Body of pancreas (tissue), 4 donors: ENCODE measurements around the gene CHRDL1. TPM values are rescaled to one million over a fixed set of nuclear protein-coding genes. Genes with fewer than 3 reads are reported as not detected.

ENCODE experiments used
- ATAC-seq: fragments of 150-250 bp; one replicate; pipeline ENCODE4 v1.9.1; 2016
- DNase-seq, 4 donors: peaks; one replicate each; pipeline ENCODE4 v3.0.0-alpha.2; 2019
- H3K27ac ChIP-seq, 4 donors: fragments of 200-600 bp; sonication (generic); 1 replicate in 3 of 4; 2 replicates in 1 of 4; pipeline versions ENCODE4 v1.5.1 to v1.6.1; 2016 to 2019; ENCODE audit warnings: mild to moderate bottlenecking in 1 of 4, mixed read lengths in 1 of 4, moderate library complexity in 1 of 4
- H3K27me3 ChIP-seq, 2 donors: fragments of 200-600 bp; sonication (generic); one replicate each; pipeline ENCODE4 v1.6.0; 2016; ENCODE audit warnings: mild to moderate bottlenecking in 1 of 2
- H3K36me3 ChIP-seq, 2 donors: fragments of 200-600 bp; sonication (generic); replicated peaks in 1 of 2; 2 replicates each; pipeline ENCODE4 v1.5.1; 2016; ENCODE audit warnings: low read depth in 2 of 2; ENCODE audit not compliant: insufficient read depth in 1 of 2
- H3K4me1 ChIP-seq: fragments of 200-600 bp; sonication (generic); one replicate; pipeline ENCODE4 v1.6.0; 2016
- H3K4me3 ChIP-seq, 2 donors: fragments of 200-600 bp; sonication (generic); 1 replicate in 1 of 2; 2 replicates in 1 of 2; pipeline ENCODE4 v1.5.1; 2016 to 2019
- H3K9me3 ChIP-seq, 3 donors: fragments of 200-600 bp; sonication (generic); 1 replicate in 2 of 3; 2 replicates in 1 of 3; pipeline ENCODE4 v1.5.1; 2016
- POLR2A ChIP-seq, 3 donors: fragments of 450-650 bp; IDR thresholded peaks; one replicate each; pipeline ENCODE4 v1.6.1; 2016; ENCODE audit warnings: antibody characterized with exemption in 3 of 3, mild to moderate bottlenecking in 2 of 3
- WGBS, 2 donors: methylation state at CpG; one replicate each; pipeline ENCODE4 v1.1.5; 2017; 5-methylcytosine and 5-hydroxymethylcytosine counted together
- intact Hi-C: fragments of 100-400 bp; cut with DNase I; formaldehyde crosslinking; loops from one replicate; pipeline ENCODE4 v1.15.1; 2023
- total RNA-seq, 2 donors: library from RNA; depleted of rRNA; stranded (reverse); fragments of >200 nt; gene quantifications; one replicate each; pipeline ENCODE4 v1.1.0, GENCODE V29; 2016
- TF ChIP-seq, protein P1 (sequence below), 7 experiments: fragments of 450-650 bp in 4 of 7; fragments of 200-600 bp in 3 of 7; sonication (generic) in 3 of 7; IDR thresholded peaks; one replicate each; pipeline ENCODE4 v1.5.1; 2016 to 2019; ENCODE audit warnings: antibody characterized with exemption in 7 of 7

CHRDL1 gene
- total RNA-seq, 2 donors from 2014 or later: 13.0 to 16.5 TPM

DNA sequence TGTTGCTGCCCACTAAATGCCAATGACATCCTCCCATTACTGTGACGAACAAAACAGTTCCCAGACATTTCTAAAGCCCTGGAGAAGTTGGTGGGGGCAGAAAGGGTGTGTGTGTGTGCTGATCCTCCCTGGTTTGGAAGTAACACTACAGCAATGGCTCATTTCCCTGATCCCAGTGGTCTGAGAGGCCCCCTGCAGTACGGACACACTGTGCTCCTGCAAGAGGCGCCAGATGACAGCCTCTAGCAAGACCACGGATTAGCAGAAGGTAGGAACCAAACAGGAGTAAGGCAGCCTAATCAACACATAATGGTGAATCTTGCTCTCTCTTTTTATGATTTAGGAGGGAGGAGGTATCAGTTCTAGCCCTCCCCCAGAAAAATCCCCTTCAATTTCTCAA is 49.6 kb downstream of the CHRDL1 start:
- no peaks in the 10 kb centered on the region for H3K9me3 ChIP-seq
- ATAC-seq: no peak
- H3K4me1 ChIP-seq: no peaks in the 10 kb centered on the region
- intact Hi-C loops: no loop called here
- no peak overlapping the region for H3K4me3 ChIP-seq
- 76 to 77% methylated on average over 2 to 4 of the region's 4 CpGs for WGBS, 2 donors
- no peak for DNase-seq
- H3K36me3 ChIP-seq: no peaks in the 10 kb centered on the region
- no peaks in the 10 kb centered on the region for H3K27me3 ChIP-seq
- H3K27ac ChIP-seq: no peak overlapping the region
- TF ChIP-seq, protein P1, sequence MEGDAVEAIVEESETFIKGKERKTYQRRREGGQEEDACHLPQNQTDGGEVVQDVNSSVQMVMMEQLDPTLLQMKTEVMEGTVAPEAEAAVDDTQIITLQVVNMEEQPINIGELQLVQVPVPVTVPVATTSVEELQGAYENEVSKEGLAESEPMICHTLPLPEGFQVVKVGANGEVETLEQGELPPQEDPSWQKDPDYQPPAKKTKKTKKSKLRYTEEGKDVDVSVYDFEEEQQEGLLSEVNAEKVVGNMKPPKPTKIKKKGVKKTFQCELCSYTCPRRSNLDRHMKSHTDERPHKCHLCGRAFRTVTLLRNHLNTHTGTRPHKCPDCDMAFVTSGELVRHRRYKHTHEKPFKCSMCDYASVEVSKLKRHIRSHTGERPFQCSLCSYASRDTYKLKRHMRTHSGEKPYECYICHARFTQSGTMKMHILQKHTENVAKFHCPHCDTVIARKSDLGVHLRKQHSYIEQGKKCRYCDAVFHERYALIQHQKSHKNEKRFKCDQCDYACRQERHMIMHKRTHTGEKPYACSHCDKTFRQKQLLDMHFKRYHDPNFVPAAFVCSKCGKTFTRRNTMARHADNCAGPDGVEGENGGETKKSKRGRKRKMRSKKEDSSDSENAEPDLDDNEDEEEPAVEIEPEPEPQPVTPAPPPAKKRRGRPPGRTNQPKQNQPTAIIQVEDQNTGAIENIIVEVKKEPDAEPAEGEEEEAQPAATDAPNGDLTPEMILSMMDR (IDR thresholded peaks at IDR 0.05): no peak
- no peak for TF ChIP-seq POLR2A (IDR thresholded peaks at IDR 0.05)

DNA sequence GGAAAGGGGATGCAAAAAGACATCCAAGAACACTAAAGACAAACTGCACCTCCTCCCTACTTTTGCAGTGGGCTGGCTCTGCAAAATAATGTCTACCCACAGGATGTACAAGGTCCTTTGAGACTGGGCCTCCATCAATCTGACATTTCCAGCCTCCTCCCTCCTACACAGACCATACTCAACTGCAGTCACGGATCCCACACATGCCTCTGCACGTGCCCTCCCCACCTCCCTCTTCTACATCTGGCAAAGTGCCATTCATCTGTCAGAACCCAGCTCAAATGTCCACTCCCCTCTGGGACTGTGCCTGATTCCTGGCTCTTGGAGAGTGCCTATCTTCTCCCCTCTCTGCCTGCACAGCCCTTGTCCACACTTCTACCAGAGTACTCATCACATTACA is 50.3 kb downstream of the CHRDL1 start:
- Histone ChIP-seq H3K9me3 (no peaks in the 10 kb centered on the region), H3K4me3 (no peak overlapping the region), H3K27ac (no peak overlapping the region), H3K36me3 (no peaks in the 10 kb centered on the region), H3K27me3 (no peaks in the 10 kb centered on the region), H3K4me1 (no peaks in the 10 kb centered on the region)
- WGBS, 2 donors: 38 to 45% methylated on average over 2 of the region's 2 CpGs
- no peak for ATAC-seq
- TF ChIP-seq, protein P1 (IDR thresholded peaks at IDR 0.05): no peak
- TF ChIP-seq POLR2A (IDR thresholded peaks at IDR 0.05): no peak
- intact Hi-C loops: no loop called here
- no peak for DNase-seq

DNA sequence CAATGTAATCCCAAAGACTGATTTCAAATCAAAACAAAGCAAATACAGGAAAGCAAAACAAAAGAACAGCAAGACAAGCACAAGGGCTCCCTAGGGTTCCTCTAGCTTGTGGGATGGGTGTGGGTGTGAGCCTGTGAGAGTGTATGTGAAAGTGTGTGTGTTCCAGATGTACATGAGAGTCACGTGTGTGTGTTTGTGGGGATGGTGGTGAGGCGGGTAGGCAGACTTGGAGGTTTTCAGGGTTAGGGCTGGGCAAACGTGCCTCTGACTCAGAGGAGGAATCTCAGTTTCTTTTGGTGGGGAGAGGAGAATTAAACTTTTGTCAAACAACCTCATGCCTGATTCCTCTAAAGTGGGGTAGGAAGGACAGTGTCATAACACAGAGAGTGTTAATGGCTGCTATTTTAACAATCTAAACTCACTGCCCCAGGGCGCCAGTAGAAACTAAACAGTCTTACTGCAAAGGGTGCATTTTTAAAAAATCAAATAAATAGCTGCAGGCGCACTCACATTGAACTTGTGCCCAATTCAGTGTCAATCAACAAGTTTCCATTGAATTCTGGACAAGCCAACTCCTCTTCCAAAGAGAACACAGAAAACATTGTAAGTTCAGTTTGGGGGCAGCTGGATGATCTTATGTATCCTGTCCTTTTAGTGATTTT is 51.8 kb downstream of the CHRDL1 start:
- ATAC-seq (no peak), DNase-seq (no peak)
- Histone ChIP-seq H3K9me3 (no peaks in the 10 kb centered on the region), H3K4me1 (no peaks in the 10 kb centered on the region), H3K27me3 (no peaks in the 10 kb centered on the region), H3K36me3 (no peaks in the 10 kb centered on the region), H3K27ac (no peak overlapping the region), H3K4me3 (no peak overlapping the region)
- no peak for TF ChIP-seq POLR2A (IDR thresholded peaks at IDR 0.05)
- TF ChIP-seq, protein P1 (IDR thresholded peaks at IDR 0.05): no peak
- 72 to 77% methylated on average over 5 of the region's 5 CpGs for WGBS, 2 donors
- intact Hi-C loops: no loop called here

DNA sequence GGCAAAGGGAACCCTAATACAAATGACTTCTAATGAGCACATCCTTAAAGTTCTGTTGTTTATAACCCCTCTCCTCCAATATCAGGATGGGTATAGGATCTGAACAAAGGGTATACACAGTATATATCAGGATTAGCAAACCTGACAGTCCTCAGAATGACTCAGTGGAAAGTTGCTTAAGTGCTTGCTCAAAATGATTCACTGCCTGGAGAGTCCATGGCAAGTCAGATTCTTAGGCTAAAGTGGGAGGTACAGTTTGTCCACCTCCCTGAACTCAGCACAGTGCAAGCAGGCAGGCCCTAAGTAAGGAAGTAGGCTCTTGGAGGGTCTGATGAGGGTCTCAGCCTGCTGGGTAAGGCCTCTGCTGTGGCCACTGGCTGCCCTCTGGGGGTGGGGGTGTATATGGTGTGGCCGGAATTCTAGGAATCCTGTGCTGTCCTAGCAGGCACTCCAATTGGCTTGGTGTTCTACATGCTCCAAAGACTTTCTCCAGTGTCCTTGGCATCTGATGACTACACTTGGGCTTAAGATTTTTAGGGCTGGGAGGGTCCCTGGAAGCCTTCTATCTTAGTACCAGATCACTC is 54.3 kb downstream of the CHRDL1 start:
- Histone ChIP-seq H3K9me3 (no peaks in the 10 kb centered on the region), H3K27me3 (no peaks in the 10 kb centered on the region), H3K4me1 (no peaks in the 10 kb centered on the region), H3K36me3 (no peaks in the 10 kb centered on the region), H3K27ac (no peak overlapping the region), H3K4me3 (no peak overlapping the region)
- intact Hi-C loops: no loop called here
- TF ChIP-seq POLR2A (IDR thresholded peaks at IDR 0.05): no peak
- TF ChIP-seq, protein P1 (IDR thresholded peaks at IDR 0.05): no peak
- ATAC-seq (no peak), DNase-seq (no peak)
- WGBS, 2 donors: no CpG with 5 or more reads among the region's 1 CpG
